CD4-positive, alpha-beta T cell treated with Interleukin-15 for 4 hours (primary cell): ENCODE measurements around the gene MS4A4E.
"Not testable (repeated sequence)": the region's sequence is repeated elsewhere in the genome, so short reads cannot be mapped to it uniquely, and the experiment has no call there.

Experiments used
- DNase-seq: peaks from one replicate; pipeline ENCODE4 v3.0.0-alpha.2; 2020; ENCODE audit warnings: low spot score

MS4A4E gene

GRCh38 chr11:60242740-60243239 lies at the start of gene MS4A4E:
Gene MS4A4E (minus strand): TSS chr11:60243137. CDS start chr11:60230055, 13,082 bp downstream.
- DNase-seq: no peak

DNA sequence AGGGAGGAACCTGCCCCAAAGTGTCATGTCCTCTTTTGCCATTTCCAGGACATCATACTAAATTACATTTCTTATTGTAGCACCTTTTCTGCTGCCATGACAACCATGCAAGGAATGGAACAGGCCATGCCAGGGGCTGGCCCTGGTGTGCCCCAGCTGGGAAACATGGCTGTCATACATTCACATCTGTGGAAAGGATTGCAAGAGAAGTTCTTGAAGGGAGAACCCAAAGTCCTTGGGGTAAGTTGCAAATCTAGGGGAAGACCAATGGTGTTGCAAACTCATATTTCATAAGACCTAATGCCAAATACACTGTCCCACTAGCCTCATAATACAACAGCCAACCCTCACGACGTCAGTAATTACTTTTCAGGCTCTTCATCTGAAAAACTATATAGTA lies 49.2 kb upstream of the MS4A4E start:
- DNase-seq: no peak

DNA sequence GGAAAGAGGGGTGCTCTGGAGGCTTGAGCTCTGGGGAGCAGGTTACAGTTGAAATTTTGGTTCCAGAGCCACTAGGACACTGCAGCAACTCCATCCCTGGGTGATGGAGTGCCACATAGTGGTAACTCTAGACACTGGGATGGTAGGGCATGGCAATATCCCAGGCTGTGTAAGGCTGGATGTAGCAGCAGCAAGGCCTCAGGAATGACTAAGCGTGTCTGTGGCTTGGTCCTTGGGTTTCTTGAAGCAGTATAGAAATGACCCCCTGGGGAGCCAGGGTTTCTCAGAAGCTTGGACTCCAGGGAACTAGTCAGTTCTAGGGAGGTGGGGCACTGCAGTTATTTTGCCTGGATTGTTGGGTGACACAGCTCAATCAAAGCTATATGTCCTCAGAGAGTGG lies 45.6 kb upstream of the MS4A4E start:
- DNase-seq: no peak

- DNase-seq: not testable (repeated sequence)
Measured at GRCh38 chr11:60285411-60286126, 42.6 kb upstream of the MS4A4E start.

DNA sequence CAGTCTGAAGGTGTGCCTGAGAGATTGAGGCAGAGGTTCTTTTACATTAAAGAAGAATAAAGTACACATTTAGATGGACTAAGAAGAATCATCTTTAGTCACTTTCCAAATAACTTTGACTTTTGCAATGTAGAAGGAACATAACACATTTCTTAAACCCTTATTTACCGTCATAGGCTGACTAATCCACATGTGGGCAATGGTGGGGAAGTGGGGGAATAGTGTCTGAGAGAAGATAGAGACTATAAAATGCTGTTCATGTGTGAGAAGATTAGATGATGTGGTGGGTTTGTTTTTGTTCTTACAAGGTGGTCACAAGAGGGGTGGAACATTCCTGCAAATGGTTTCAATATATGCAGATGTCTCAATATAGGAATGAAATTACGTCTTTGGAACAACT lies 39.3 kb upstream of the MS4A4E start:
- DNase-seq: no peak

DNA sequence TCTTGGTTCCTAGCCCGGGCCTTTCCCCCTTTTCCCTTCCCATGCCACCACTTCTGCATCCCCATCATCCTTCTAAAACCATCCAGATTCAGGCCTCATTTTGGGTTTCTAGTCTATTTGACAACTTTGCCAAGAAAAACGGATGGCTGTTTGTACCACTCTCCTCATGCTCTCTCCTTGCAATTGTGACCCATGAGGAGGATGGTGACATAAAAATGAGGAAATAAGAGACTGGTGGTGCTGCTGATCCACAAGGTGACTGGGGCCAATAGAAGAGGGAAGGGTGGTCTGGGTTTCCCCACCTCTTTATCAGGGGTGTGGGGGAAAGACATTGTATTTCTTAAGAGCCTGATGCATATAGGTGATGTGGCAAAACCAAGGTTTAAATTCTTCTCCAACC lies 38.5 kb upstream of the MS4A4E start:
- DNase-seq: no peak

DNA sequence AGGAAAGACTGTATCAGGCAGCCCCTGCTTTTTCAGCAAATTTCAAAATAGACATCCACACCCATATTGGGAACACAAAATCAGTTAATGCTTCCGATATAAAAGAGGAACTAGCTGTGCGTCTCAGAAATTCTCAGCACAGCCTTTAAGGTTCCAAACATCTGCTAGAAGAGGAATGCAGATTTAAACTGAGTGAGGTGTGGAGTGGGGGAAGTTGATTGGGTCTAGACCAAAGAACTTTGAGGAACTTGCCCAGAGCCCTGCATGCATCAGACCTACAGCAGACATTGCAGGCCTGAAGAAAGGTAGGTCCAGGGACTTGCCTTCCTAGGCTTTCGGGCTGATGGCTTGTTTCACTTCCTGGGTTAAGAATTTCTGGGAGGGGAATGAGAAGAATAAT lies 37.5 kb upstream of the MS4A4E start, which contains the start of gene MS4A4A:
MS4A4A (plus strand) TSS at position 255 of the 400 bp plus-strand sequence; CDS start at position 265, 10 bp downstream.
- DNase-seq: no peak

GRCh38 chr11:60274416-60274815 lies 31.5 kb upstream of the MS4A4E start:
- no peak for DNase-seq

- DNase-seq: peak; percentile 33
Measured at GRCh38 chr11:60265373-60266214, 22.7 kb upstream of the MS4A4E start.

- no peak for DNase-seq
Measured at GRCh38 chr11:60264644-60265043, 21.7 kb upstream of the MS4A4E start.

DNA sequence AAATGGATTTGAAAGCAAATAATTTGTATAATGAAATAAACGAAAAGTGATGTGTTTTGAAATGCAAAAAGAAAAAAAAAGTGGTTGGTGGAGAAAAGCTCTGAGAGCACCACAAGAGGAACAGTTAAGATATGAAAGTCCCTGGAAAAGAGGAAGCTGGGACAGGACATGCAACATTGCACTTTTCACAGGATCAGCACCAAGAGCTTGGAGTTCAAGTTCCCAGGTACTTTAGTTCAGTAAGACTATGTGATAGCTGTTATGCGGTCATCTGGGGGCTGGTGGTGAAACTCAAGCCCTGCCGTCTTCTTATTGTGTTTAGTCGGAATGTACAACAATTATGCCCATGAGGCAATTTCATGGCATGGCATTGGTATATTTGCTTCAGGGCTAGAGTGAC lies 20.5 kb upstream of the MS4A4E start:
- no peak for DNase-seq

- no peak for DNase-seq
Measured at GRCh38 chr11:60261014-60261413, 18.1 kb upstream of the MS4A4E start.

DNA sequence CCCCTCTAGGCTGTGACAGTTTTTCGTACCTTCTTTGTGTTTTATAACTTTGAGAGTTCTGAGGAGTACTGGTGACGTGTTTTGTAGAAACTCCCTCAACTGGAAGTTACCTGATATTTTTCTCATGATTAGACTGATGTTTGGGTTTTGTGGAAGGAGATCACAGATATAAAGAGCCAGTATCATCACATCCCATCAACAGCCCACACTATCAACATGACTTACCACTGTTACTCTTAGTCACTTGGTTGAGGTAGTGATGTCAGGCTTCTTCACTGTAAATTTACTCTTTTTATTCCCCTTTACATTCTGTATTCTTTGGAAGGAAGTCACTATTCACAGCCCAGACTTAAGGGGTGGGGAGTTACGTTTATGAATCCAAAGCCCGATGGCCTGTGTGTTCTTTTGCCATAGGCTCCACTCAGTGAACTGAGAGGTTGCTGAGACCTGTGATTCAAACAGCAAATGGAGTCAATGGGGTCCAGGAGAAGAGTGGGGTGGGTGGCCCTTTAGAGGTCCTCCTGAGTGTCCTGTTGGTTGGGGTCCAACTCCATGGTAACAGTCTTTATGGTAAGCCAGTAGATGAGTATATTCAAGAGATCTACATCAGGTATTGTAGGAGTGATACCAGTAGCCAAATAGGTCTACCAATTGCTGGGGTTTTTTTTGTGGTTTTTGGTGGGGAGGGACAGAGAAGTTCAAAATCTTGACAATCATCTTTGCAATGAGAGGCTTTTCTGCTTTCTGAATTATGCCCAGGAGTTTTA lies 15.2 kb upstream of the MS4A4E start:
- no peak for DNase-seq

- no peak for DNase-seq
Measured at GRCh38 chr11:60252213-60253108, 9.5 kb upstream of the MS4A4E start.

GRCh38 chr11:60251485-60252212 lies 8.7 kb upstream of the MS4A4E start:
- peak; percentile 28 for DNase-seq

DNA sequence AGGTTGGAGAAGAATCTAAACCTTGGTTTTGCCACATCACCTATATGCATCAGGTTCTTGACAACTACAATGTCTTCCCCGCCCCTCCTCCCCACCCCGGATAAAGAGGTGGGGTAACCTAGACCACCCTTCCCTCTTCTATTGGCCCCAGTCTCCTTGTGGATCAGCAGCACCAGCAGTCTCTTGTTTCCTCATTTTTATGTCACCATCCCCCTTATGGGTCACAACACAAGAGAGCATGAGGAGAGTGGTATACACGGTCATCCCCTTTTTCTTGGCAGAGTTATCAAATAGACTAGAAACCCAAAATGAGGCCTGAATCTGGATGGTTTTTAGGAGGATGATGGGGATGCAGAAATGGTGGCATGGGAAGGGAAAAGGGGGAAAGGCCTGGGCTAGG lies 1.2 kb downstream of the MS4A4E start:
- DNase-seq: no peak

GRCh38 chr11:60240662-60241061 lies 2.3 kb downstream of the MS4A4E start:
- DNase-seq: no peak

DNA sequence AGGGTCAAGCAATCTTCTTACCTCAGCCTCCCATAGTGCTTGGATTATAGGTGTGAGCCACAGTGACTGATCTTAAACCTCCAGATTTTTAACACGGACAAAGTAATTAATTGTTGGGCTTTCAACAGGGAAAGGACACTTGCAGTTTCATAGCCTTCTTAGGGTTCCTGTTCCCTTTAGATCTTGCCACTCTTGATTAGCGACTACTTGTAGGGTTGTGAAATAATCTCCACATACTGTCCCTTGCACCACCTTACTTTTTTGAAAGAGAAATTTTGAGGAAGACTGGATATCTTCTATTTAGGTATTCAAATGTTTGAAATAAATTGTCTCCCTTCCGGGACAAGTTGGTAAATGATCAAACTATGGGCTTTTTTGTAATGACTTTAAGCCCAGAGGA lies 7.6 kb downstream of the MS4A4E start:
- DNase-seq: no peak

- no peak for DNase-seq
Measured at GRCh38 chr11:60230681-60231080, 12.3 kb downstream of the MS4A4E start.

DNA sequence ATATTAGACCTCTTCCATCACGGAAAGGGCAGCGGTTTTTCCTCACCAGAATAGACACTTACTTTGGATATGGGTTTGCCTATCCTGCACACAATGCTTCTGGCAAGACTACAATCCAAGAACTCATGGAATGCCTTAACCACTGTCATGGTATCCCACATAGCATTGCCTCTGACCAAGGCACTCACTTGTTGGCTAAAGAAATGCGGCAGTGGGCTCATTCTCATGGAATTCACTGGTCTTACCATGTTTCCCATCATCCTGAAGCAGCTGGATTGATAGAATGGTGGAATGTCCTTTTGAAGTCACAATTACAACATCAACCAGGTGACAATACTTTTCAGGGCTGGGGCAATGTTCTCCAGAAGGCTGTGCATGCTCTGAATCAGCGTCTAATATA lies 20.8 kb downstream of the MS4A4E start:
- no peak for DNase-seq

DNA sequence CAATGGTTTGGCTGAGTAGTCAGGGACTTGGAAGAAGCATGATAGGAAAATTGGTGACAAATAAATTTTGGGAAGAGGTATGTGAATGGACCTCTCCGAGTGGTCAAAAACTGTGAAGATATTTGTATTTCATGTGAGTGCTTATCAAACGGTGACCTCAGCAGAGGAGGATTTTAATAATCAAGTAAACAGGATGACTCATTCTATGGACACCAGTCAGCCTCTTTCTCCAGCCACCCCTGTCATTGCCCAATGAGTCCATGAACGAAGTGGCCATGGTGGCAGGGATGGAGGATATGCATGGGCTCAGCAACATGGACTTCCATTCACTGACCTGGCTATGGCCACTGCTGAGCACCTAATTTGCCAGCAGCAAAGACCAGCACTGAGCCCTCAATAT lies 21.2 kb downstream of the MS4A4E start:
- no peak for DNase-seq
